Tibial nerve (tissue), 4 donors: ENCODE data around the gene PHACTR1.

ENCODE experiments used
- CTCF ChIP-seq, 5 experiments: fragments of 200-600 bp in 3 of 5; fragments of 450-650 bp in 2 of 5; sonication (generic) in 3 of 5; IDR thresholded peaks; one replicate each; pipeline ENCODE4 v1.5.1; 2016 to 2019; ENCODE audit warnings: antibody characterized with exemption in 5 of 5, mild to moderate bottlenecking in 3 of 5, moderate library complexity in 2 of 5
- EP300 ChIP-seq, 2 donors: sonication (generic); formaldehyde crosslinking; IDR thresholded peaks; one replicate each; pipeline ENCODE4 v1.6.1; 2017; ENCODE audit warnings: antibody characterized with exemption in 2 of 2, mild to moderate bottlenecking in 1 of 2
- POLR2A ChIP-seq, 2 donors: fragments of 450-650 bp; IDR thresholded peaks; one replicate each; pipeline ENCODE4 v1.6.1; 2017; ENCODE audit warnings: antibody characterized with exemption in 2 of 2, mild to moderate bottlenecking in 2 of 2, moderate library complexity in 2 of 2

GRCh38 chr6:13034316-13034715 is 317.7 kb downstream of the PHACTR1 start:
- TF ChIP-seq CTCF (IDR thresholded peaks at IDR 0.05) (no peak), POLR2A (IDR thresholded peaks at IDR 0.05) (no peak), EP300 (IDR thresholded peaks at IDR 0.05) (no peak)
